AG04450 (cell line): Measurements from ENCODE around the gene URGCP. TPM values are rescaled to one million over a fixed set of nuclear protein-coding genes. Genes with fewer than 3 reads are reported as not detected.
"Not testable (repeated sequence)": the region's sequence is repeated elsewhere in the genome, so short reads cannot be mapped to it uniquely, and the experiment has no call there.

Experiments
- CTCF ChIA-PET: fragments of 300-600, 350-600 bp; formaldehyde crosslinking; extraction: SDS; loops from one replicate; lab custom pipeline; 2022; ENCODE audit warnings: antibody characterized with exemption, inconsistent platforms; lab: Charles Lee
- POLR2A ChIA-PET: fragments of 350-600 bp; formaldehyde crosslinking; extraction: SDS; loops from one replicate; lab custom pipeline; 2021; ENCODE audit warnings: antibody characterized with exemption, inconsistent platforms; lab: Yijun Ruan, JAX
- DNase-seq: peaks from one replicate; pipeline ENCODE4 v3.0.0-alpha.2; 2011; ENCODE audit warnings: low read depth, low spot score
- H3K27ac ChIP-seq: one replicate; pipeline ENCODE4 v1.5.1; 2012; ENCODE audit warnings: low read depth, low read length, control low read depth
- H3K27me3 ChIP-seq: one replicate; pipeline ENCODE4 v1.6.0; 2012; ENCODE audit warnings: low read length; ENCODE audit not compliant: control insufficient read depth, insufficient read depth
- H3K4me3 ChIP-seq: 2 replicates; pipeline ENCODE4 v1.5.1; 2011; ENCODE audit warnings: mild to moderate bottlenecking, low read depth, low read length, control low read depth
- H3K9me3 ChIP-seq: 2 replicates; pipeline ENCODE4 v1.5.1; 2012; ENCODE audit warnings: low read length; ENCODE audit not compliant: control insufficient read depth, insufficient read depth
- polyA plus RNA-seq: library from polyadenylated mRNA; depleted of rRNA; stranded (reverse); fragments of >200 nt; gene quantifications from 2 replicates; pipeline ENCODE4 v1.2.3, GENCODE V29; 2011
- TF ChIP-seq, protein P1 (sequence below): IDR thresholded peaks from 2 replicates; pipeline ENCODE4 v1.5.1; 2011; ENCODE audit warnings: low read depth, low read length, control low read depth, inconsistent platforms

The URGCP gene
- polyA plus RNA-seq, 1 experiment, result 23.1 TPM

DNA sequence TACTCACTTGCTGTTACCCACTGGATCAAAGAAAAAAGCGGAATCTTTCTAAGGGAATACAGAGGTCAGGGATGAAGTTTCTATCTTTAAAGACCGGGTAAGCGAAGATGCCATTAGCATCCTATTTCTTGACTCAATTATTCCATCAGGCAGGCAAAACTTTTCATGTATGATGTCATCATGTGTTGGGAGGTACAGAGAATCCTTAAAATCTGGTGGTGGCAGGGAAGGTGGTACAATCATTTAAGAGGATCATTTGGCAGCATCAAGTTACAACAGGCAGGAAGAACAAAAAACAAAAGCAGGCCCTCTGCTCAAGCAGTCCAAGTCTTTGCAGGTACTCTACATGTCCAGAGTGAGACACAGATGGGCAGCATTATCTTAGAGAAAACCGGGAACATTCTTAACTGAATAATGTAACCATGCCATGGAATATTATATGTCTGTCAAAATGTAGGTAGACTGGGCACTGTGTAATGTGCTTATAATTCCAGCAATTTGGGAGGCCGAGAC is 3.8 kb downstream of the URGCP start:
- Histone ChIP-seq H3K9me3 (no peaks in the 10 kb centered on the region), H3K27ac (no peak overlapping the region), H3K27me3 (no peaks in the 10 kb centered on the region), H3K4me3 (no peak overlapping the region)
- ChIA-PET POLR2A (no interaction called here), CTCF (no interaction called here)
- no peak for DNase-seq
- TF ChIP-seq, protein P1, sequence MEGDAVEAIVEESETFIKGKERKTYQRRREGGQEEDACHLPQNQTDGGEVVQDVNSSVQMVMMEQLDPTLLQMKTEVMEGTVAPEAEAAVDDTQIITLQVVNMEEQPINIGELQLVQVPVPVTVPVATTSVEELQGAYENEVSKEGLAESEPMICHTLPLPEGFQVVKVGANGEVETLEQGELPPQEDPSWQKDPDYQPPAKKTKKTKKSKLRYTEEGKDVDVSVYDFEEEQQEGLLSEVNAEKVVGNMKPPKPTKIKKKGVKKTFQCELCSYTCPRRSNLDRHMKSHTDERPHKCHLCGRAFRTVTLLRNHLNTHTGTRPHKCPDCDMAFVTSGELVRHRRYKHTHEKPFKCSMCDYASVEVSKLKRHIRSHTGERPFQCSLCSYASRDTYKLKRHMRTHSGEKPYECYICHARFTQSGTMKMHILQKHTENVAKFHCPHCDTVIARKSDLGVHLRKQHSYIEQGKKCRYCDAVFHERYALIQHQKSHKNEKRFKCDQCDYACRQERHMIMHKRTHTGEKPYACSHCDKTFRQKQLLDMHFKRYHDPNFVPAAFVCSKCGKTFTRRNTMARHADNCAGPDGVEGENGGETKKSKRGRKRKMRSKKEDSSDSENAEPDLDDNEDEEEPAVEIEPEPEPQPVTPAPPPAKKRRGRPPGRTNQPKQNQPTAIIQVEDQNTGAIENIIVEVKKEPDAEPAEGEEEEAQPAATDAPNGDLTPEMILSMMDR, result no peak

DNA sequence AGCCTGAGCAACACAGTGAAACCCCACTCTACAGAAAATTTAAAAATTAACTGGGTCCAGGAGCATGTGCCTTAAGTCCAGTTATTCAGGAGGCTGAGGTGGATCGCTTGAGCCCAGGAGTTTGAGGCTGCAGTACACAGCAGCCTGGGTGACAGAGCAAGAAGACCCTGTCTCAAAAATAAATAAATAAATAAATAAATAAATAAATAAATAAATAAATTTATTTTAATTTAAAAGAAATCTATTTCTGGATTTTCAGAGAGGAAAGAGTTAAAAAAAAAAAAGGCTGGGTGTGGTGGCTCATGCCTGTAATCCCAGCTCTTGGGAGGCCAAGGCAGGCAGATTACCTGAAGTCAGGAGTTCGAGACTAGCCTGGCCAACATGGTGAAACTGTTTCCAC is 7.8 kb downstream of the URGCP start:
- H3K27me3 ChIP-seq, H3K4me3 ChIP-seq, DNase-seq, H3K9me3 ChIP-seq, CTCF ChIA-PET, H3K27ac ChIP-seq, POLR2A ChIA-PET: not testable (repeated sequence)

DNA sequence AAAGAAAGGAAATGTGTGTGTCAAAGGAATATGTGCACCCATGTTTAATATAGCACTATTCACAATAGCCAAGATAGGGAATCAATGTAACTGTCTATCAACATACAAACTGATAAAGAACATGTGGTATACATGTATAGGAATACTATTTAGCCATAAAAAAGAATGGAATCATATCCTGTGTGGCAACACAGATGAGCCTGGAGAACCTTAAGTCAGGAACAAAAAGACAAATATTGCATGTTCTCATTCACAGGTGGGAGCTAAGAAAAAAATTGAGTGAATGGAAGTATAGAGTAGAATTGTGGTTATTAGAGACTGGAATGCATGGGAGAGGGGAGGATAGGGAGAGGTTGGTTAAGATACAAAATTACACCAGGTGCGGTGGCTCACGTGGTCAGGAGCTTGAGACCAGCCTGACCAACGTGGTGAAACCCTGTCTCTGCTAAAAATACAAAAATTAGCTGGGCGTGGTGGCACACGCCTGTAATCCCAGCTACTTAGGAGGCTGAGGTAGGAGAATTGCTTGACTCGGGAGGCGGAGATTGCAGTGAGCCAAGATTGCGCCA is 10.5 kb downstream of the URGCP start:
- no peak overlapping the region for H3K4me3 ChIP-seq
- TF ChIP-seq, protein P1, result no peak
- no peaks in the 10 kb centered on the region for H3K9me3 ChIP-seq
- H3K27ac ChIP-seq, result no peak overlapping the region
- no peaks in the 10 kb centered on the region for H3K27me3 ChIP-seq
- CTCF ChIA-PET, result no interaction called here
- no peak for DNase-seq
- POLR2A ChIA-PET, result interaction anchor here (0.7 kb wide), 1 partner anchor 13 kb away, joined by 6 read pairs; no protein-coding TSS in a partner anchor

DNA sequence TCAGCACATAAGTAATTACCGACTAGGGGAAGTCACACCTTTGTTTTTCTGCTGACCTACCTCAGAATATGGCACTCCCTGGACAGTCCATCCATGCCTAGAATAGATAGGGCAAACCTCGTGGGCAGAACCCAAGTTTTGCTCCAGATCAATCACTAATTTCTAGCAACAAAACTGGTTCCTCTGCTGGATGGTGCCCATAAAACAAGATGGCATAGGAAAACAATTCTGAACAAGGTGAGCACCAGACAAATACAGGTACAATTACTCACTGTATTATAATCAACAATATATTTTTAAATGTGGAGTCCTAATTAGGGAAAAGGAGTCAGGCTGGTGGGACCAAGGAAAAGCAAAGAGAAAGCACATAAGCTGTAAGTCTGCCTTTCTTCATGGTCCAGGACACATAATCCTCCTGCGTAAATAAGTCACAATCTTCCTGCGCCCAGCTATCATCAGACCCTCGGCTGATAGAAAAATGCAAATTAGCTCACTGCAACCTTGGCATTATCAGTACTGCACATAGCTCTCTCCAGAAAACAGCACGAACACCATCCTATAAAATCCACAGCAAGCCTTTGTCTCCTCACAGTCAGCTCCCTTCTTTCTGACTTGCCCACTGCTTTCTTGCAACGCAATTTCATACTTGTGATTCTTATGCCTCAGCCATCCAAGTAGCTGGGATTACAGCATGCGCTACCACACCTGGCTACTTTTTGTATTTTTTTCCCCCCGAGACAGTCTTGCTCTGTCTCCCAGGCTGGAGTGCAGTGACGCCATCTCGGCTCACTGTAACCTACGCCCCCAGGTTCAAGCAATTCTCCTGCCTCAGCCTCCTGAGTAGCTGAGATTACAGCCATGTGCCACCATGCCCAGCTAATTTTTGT is 15.1 kb downstream of the URGCP start:
- TF ChIP-seq, protein P1, result no peak
- DNase-seq, result no peak
- ChIA-PET POLR2A (interaction anchor here (0.7 to 0.9 kb wide), 2 partner anchors 13 to 22 kb away, joined by 4 to 5 read pairs; partner anchors contain the start of gene MRPS24), CTCF (no interaction called here)
- Histone ChIP-seq H3K9me3 (no peaks in the 10 kb centered on the region), H3K27me3 (no peaks in the 10 kb centered on the region), H3K4me3 (no peak overlapping the region), H3K27ac (no peak overlapping the region)

DNA sequence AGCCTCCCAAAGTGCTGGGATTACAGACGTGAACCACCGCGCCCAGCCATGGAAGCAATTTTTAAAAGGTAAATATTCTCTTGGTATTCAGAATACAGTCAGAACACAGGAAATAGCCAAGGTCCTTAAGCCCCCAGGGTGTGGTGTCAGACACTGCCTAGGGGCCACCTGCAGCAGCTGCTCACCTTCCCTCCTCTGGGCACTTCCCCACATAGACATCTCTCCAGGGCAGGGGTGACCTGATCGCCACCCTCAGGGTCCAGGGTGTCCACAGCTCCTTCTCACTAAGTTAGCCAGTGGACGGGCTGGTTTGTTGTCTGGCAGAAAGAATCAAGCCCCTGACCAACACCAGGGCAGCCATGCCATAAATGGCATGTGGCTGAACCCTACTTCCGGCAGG is 15.9 kb downstream of the URGCP start:
- CTCF ChIA-PET, result no interaction called here
- H3K27ac ChIP-seq, result no peak overlapping the region
- POLR2A ChIA-PET, result interaction anchor here (0.7 kb wide), 1 partner anchor 13 kb away, joined by 4 read pairs; no protein-coding TSS in a partner anchor
- DNase-seq, result no peak
- no peaks in the 10 kb centered on the region for H3K27me3 ChIP-seq
- no peaks in the 10 kb centered on the region for H3K9me3 ChIP-seq
- no peak overlapping the region for H3K4me3 ChIP-seq
- TF ChIP-seq, protein P1, result no peak
